Activated CD8-positive, alpha-beta memory T cell treated with anti-CD3 and anti-CD28 coated beads for 1 hour (primary cell): ENCODE measurements around the gene SPSB1.
"Not testable (repeated sequence)": the region's sequence is repeated elsewhere in the genome, so short reads cannot be mapped to it uniquely, and the experiment has no call there.

Source experiments
- DNase-seq, 2 donors: peaks; one replicate each; pipeline ENCODE4 v3.0.0-alpha.2; 2020; ENCODE audit warnings: low read depth in 1 of 2; ENCODE audit errors: extremely low read depth in 1 of 2

The SPSB1 gene

DNA sequence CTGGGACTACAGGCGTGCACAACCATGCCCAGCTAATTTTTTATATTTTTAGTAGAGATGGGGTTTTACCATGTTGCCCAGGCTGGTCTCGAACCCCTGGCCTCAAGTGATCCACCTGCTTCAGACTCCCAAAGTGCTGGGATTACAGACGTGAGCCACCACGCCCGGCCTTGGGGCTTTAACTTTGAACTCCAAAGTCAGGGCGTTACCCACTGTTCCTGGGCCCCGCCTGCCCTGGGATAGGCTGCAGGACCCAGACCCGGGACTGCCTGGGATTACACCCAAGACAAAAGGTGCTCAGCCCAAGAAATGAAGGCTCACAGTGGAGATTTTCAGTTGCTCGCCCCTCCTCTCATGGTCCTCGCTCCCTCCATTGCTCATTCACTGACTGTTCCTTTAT lies 92.7 kb downstream of the SPSB1 start:
- not testable (repeated sequence) for DNase-seq

DNA sequence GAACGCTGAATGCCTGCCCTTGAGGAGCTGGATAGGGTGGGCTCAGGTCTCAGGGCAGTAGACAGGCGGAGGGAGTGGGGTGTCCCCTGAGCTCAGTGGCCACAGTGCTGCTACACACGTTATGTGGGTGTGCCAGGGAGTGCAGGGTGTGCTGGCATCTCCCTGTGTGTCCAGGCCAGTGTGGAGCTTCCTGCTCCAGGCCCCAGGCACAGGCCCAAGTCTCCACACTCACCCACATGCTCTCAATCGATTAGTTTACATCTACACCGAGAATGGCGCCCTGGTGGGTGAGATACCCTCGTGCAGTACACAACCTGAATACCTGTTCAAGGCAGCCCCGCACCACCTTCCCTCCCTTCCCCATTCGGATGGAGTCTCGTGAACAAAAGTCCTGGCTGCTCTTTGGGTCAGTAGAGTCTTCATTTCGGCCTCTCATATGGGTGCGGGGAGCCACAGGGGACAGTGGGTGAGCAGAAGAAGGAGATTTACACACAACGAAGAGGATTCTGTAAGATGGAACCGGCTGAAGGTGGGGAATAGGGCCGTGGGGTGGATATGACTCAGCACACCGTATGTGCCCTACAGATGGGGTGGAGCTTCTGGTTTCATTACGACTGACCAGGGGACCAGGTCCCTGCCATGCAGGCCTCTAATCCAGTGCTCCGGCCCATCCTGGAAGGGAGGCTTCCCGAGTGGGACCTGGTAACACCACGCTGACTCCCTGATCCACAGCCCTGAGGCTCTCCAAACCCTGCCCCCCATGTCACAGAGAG lies 93.3 kb downstream of the SPSB1 start:
- no peak for DNase-seq

DNA sequence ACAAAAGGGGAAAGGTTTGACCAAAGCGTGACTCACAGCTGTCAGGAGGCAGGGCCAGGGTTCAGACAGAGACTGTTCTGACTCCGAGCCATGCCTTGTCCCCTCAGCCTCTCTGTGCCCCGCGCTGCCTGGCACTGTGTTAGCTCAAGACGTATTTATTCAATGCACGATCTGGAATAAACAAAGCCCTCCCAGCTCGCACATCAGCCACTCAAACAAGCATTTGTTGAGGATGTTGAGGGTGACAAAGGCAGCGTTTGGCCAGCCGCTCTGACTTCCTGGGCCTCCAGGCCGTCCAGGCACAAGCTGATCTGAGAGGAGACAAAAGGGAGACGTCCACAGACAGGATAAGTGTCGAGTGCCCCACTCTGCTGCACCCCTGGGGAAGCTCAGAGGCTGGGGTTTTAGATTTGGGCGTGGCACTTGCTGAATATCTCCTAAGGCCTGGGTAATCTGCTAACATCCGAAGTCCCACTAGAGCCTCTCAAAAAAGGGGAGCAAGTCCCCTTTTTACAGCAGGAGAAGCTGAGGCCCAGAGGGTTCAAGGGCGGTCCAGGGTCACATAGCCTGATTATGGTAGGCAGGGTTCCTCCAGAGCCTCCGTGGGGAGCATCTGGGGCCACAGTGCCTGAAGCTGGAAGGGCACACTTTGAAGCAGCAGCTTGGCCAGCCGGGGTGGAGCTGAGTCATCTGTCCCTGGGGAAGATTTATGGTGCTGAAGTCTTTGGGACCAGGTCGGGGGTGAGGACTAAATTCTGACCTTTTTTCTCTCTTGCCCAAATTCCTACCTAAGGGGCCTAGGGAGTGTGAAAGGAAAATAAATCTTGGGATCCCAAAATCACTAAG lies 95.9 kb downstream of the SPSB1 start:
- no peak for DNase-seq

DNA sequence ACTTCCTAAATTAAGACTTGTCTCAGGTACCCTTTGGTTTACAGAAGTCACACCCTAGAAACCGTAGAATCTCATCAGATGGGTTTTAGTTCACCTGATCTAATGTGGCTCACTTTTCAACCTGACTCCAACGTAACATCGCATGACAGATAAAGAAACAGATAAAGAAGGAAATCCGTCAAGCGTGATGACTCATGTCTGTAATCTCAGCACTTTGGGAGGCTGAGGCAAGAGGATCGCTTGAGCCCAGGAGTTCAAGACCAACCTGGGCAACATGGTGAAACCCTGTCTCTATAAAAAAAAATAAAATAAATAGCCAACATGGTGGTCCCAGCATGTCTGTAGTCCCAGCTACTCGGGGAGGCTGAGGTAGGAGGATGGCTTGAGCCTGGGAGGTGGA lies 97.3 kb downstream of the SPSB1 start:
- no peak for DNase-seq

DNA sequence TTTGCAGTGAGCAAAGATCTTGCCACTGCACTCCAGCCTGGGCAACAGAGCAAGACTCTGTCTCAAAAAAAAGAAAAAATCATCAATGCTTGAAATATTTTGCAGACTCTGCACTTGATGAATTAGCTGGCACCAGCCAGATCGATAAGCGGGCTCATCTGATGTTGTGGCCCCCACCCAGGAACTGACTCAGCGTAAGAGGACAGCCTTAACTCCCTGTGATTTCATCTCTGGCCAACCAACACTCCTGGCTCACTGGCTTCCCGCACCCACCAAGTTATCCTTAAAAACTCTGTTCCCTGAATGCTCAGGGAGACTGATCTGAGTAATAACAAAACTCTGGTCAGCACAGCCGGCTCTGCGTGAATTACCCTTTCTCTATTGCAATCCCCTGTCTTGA lies 98.9 kb downstream of the SPSB1 start:
- DNase-seq = no peak

DNA sequence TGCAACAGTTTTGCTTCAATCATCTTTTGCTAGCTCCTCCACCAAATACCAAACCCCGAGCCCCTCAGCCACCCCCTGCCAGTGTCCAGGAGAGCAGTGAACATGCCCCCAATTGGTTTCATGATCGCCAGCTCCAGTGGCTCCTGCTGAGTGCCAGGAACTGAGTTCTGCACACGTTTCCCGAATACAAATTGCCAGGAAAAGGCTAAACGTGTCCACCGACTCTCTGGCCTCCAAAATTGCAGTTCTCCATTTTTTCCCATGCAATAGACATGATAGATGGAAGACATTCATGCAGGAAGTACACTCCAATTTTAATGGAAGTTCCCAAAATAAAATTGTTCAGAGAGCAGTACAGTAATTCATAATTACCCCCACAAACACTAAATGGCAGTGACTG lies 101.3 kb downstream of the SPSB1 start:
- no peak for DNase-seq

DNA sequence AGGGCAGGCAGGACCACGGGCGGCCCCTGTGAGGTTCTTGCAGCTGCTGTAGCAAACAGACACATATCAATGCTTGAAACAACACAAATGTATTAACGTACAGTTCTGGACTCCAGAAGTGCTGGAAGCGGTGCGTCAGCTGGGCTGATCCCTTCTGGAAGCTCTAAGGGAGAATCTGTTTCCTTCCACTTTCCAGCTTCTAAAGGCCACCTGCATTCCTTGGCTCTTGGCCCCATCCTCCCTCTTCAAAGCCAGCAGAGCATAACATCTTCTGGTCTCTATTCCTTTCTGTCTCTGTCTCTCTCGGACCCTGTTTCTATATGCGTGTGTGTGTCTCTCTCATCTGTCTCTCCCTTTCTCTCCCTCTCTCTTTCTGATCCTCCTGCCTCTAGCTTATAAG lies 102.3 kb downstream of the SPSB1 start:
- no peak for DNase-seq

DNA sequence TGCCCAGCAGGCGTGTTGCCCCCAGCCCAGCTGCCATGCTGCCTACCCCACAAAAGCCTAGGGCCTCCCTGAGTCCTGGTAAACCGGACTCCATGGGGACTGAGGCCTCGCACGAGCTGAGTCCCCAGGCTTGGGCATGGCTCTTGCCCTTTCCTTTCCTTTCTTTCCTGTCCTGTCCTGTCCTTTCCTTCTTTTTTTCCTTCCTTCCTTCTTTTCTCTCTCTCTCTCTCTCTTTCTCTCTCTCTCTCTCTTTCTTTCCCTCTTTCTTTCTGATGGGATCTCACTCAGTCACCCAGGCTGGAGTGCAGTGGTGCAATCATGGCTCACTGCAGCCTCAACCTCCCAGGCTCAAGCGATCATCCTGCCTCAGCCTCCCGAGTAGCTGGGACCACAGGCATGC lies 104.4 kb downstream of the SPSB1 start:
- no peak for DNase-seq

DNA sequence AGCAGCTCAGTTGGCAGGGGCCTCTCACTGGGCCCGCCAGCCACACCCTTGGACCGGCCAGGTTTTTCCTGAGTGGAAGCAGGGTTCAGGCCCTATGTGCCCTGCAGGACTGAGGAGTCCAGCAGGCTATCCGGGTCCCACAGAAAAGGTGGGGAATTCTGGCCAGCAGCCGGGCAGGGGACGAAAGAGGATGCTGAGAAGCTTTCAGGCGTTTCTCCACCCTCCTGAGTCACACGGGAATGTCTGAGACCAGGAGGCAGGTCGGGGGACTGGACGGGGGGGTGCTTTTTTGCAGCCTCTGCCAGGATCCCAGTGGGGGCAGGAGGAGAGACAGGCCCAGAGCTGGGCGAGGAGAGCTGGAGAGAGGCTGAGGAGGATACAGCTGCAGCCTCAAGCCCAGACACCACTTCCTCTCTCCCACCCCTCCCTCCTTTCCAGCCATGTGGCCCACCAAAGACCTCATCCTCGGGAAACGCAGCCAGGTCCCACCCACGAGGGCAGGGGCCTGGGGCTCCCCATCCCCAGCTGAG lies 105.4 kb downstream of the SPSB1 start:
- DNase-seq = no peak

DNA sequence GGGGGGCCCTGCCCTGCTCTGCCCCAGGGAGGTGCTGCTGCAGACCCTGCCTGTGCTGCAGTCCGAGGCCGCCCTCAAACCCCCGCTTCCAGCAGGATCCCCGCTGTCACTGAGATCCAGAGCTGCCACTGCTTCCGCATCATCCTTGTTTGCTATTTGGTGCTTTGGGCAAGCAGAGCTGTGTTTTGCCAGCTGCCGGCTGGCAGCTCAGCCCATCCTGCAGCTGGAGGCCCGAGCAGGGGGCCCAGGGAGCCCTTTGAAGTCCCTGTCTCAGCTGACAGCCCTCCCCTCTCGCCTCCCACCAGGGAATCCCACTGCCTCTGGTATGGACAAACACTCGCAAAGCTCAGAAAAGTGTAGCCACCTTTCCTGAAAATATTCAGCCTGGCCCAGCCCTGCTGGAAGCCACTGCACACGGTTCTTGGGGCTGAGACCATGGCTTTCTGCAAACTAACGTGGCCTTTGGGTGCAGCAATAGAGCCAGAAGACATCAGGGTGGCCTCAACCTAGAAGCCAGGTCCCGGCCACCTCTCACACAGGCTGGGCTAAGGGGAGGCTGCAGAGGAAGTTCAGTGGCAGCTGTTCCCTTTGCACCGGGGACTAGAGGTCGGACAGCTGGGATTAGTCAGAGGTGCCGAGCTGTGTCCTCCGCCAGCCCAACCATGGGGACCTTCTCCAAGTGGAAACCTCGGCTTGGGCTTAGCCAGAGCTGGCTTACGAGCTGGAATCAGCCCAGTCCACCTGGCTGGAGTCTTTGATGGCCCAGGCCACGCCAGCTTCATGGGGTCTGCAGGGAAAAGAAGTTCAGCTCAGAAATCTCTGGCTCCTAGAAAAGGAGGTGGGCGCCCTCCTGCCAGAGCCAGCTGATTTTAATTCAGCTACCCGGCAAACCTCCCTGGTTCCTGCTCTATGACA lies 107.1 kb downstream of the SPSB1 start:
- DNase-seq = no peak

DNA sequence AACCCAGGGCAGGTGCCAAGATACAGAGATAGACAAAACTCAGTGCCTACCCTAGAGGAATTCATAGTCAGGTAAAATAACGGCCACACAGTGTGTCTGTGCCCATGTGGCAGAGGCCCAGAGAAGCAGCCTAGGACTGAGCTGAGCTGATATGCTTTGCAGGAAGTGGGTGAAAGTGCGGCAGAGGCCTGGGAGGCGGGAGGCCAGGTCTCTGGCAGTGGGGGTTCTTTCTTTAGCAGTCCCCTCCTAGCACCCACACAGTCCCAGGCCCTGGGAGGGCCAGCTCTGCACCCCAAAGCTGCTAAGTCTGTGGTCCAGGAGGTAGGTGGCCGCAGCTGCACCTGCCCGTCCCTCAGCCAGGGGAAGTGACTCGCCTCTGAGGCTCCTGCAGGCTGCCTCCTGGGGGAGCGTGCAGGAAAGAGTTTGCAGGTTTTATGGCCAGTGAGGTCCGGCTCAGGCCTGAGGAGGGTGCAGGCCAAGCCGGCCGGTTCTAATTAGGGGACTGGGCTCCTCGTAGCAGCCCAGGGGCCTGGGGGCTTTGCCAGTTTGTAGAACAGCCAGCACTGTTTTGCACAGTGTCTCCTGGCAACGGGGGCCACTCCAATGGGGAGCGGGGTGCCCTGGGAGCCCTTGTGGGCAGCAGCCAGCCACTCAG lies 107.9 kb downstream of the SPSB1 start:
- DNase-seq = no peak

DNA sequence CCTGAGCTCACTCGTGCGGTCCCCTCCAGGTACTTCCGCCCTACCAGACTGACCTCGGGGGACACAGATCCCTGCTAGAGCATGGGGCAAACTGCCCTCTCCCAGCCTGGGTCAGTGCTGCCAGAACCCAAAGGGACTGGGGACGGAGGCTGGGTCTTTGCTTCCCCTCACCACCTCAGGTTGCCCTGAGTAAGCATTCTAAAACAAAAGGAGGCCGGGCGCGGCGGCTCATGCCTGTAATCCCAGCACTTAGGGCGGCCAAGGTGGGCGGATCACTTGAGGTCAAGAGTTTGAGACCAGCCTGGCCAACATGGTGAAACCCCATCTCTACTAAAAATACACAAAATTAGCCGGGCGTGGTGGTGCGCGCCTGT lies 108.4 kb downstream of the SPSB1 start:
- DNase-seq = no peak

DNA sequence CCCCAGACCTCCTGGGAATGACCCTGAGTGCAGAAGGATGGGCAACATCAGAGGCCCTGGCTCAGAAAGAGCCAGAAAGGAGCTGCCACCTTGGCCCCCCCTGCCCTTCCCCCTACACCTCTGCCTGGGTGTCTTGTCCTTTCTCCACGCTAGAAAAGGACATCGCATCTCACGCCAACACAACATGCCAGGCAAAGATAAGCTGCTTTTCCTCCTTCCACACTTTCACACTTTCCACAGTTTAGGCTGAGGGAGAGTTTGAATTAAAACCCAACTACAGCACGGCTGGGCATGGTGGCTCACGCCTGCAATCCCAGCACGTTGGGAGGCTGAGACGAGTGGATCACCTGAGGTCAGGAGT lies 109.5 kb downstream of the SPSB1 start:
- DNase-seq = no peak

DNA sequence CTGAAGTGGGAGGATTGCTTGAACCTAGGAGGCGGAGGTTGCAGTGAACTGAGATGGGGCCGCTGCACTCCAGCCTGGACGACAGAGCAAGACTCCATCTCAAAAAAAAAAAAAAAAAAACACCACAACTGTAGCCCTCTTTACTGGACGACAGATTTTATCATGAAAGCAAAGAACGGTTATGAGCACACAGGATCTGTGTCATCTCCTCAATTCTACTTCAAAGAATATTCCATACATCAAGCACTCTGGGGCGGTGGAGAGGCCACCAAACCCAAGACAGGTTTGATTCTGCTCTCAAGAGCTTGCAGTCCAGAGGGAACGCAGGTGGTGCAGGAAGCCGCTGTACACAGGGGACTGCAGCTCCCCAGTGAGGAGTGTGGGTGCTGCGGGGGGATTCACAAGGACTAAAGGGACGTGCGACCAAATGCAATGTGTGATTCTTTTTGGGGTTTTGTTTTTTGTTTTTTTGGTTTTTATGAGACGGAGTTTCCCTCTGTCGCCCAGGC lies 110.1 kb downstream of the SPSB1 start:
- no peak for DNase-seq

DNA sequence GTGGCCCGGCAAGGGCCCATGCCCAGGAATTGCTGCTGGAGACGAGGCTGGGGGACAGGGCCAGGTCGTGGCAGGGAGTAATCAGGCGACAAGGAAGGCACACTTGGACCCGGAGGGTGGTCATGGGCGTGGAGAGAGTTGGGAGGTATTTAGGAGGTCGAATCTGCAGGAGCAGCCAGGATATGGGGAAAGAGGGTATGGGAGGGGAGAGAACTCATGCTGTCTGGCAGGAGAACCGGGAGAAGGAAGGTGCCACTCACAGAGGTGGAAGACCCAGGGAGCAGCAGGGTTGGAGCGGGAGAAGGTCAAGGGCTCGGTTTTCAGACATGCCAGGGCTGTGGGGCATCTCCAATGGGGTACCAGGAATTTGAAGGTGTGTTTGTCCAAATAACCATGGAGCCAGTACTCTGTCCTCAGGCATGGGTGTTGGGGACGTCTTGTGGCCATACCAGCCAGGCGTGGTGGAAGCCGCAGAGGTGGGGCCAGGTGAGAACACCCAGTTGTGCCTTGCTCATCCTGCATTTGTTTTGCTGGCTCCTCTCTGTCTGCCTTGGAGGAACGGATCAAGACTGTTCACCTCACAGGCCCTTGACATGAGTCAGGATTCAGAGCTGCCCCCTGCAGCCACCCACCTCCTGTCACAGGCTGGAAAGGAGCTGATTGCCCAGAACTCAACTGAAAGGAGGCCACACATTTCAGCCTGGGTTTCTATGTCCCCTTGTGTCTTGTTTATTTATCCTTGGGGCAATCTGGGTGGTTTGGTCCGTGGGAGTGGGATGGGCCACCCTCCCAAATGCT lies 111.6 kb downstream of the SPSB1 start:
- DNase-seq = no peak

DNA sequence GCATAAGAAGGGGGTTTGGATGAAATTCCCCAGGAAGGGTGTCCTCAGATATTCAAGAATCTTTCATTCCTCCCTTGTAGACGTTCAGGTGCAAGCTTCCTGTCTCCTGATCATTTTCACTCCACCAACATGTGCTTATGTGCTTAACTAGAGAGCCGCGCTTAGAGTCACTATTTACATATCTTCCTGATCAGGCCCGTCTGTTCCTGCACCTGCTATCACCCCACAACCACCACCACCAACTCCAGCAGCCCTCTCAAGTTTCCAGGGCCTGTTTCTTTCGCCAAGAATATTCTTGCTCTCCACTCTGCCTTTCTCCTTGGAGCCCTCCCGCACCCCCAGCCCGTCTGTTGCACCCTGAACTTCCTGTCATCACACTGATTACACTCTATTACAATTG lies 113.4 kb downstream of the SPSB1 start:
- no peak for DNase-seq

DNA sequence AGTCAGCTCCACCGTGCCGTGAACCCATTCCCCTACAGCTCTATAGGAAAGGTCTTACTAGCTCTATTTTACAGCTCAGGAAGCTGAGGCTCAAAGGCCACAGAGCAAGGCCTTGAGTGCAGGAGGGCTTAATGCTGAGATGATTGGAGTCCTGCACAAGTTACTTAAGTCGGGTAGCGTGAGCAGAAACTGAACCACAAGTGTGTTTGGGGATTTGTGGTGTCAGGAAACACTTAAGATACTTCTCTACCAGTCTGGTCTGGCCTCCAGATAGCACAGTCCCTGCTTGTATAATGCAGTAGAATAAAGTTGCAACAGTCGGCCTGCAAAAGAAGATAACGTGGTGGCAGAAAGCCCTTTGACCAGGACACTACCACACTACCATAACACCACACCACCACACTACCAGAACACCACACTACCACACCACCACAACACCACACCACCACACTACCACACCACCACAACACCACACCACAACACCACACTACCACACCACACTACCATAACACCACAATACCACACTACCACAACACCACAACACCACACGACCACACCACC lies 118.1 kb downstream of the SPSB1 start:
- DNase-seq = no peak

DNA sequence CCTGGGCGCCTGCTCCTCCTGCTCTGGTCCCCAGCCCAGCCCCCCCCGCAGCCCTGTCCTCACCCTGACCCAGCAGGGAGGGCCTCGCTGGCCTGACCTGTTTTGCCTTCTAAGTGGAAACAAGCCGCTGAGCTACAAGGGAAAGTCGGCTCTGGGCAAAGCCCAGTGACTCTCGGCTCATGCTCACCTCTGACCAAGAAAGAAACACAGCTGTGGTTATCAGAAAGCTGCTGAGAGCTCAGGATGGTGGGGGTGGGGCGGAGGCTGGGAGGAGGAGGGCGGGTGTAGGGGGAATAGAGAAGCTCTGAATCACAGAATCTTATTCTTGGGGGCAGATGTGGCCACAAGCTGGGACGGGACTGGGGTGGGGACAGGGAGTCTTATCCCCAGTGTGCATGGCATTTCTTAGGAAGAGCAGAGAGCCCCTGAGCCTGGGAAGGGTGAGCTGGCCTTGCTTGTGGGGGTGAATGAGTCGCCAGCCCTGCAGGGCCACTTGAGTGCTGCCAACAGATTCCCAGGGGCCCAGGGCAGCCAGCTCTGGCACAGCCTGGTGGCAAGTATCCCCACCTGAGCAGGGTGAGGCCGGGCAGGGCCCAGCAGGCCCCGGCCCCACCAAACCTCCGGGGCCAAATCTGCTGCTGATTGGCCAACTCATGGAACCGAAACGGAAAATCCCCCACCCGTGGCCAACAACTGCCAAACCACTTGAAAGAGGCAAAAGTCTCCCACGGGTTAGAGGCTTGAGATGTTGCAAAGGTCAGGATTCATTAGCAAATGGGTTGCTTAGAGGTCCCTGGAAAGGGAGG lies 120.6 kb downstream of the SPSB1 start:
- no peak for DNase-seq

DNA sequence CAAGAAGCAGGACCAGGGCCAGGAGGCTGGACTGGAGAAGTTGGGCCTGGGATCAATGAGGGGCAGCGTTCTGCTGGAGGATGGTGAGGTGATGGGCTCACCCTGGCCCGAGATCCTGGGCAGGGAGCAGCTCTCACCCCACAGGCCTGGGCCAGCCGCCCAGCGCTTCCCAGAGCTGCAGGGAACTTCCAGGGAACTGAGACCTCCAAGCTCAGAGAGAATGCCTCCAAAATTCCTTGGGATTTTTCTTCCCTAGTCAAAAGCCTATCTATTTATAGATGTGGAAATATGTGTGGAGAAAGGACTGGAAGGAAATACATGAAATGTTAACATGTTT lies 121.2 kb downstream of the SPSB1 start:
- DNase-seq = no peak
